GM23248 (cell line): ENCODE data around the gene NPPB.

Source experiments
- EZH2 ChIP-seq: fragments of 200-600 bp; sonication (generic); IDR thresholded peaks from 2 replicates; pipeline ENCODE4 v1.6.1; 2018; ENCODE audit warnings: antibody characterized with exemption, mild to moderate bottlenecking; ENCODE audit not compliant: insufficient read depth, poor library complexity, severe bottlenecking
- EZH2phosphoT487 ChIP-seq: fragments of 200-600 bp; sonication (generic); IDR thresholded peaks from 2 replicates; pipeline ENCODE4 v1.6.1; 2018; ENCODE audit warnings: antibody characterized with exemption, moderate library complexity, mild to moderate bottlenecking, low read depth; ENCODE audit not compliant: insufficient read depth

DNA sequence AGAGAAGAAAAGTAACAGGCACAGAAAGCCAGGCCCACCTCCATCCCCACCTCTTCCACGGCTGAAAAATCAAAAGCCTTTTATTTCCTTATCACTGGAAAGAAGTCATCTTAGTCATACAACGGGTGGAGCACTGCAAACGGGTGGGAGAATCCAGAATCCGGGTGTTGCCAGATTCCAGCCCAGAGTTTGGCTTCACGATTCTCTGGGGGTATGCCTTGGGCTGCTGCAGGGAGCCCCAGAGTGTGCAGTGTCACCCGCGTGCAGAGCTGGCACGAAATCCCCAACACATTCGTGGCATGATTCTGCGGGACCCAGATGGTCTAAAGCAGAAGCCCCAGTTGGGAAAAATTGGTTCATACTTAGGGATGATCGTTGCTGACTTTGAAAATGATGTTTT is 8.6 kb downstream of the NPPB start:
- TF ChIP-seq EZH2 (no peak), EZH2phosphoT487 (no peak)
